NCI-H187 treated with DMSO at 0.1 percent for 48 hours (cell line): ENCODE data around the gene PPP2R3B.

Experiments used
- DNase-seq: peaks from one replicate; lab custom pipeline; 2025; lab: John Stamatoyannopoulos, UW

The PPP2R3B gene

GRCh38 chrX:298993-299392, 87.7 kb downstream of the PPP2R3B start:
- no peak for DNase-seq

- no peak for DNase-seq
These were observed 91.6 kb downstream of the PPP2R3B start for GRCh38 chrX:295136-295535.

GRCh38 chrX:292900-293897, 93.5 kb downstream of the PPP2R3B start:
- no peak for DNase-seq

GRCh38 chrX:291411-291901, 95.3 kb downstream of the PPP2R3B start:
- no peak for DNase-seq

DNA sequence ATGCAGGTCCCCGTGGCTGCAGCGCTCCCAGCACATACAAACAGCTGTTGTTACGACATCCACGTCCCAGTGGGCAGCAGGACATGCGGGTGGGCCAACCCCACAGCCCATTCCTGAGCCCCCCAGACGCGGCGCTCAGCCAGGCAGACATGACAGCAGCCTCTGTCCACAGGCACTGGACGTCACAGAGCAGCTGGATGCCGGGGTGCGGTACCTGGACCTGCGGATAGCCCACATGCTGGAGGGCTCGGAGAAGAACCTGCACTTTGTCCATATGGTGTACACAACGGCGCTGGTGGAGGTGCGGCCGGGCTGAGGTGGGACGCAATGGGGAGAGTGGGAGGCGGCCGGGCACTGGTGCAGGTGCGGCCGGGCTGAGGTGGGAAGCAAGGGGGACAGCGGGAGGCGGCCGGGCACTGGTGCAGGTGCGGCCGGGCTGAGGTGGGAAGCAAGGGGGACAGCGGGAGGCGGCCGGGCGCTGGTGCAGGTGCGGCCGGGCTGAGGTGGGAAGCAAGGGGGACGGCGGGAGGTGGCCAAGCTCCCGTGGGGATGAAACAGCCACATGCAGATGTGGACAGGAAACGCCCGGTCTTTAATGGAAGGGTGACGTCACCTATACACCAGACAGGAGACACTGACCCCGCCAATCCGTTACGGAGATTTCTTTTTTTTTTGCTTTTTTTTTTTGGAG, 96.1 kb downstream of the PPP2R3B start:
- no peak for DNase-seq

- DNase-seq = no peak
These were observed 98.1 kb downstream of the PPP2R3B start for GRCh38 chrX:288561-288991.

- DNase-seq = no peak
These were observed 99.0 kb downstream of the PPP2R3B start for GRCh38 chrX:287670-288069.

GRCh38 chrX:285076-285677, 101.5 kb downstream of the PPP2R3B start:
- DNase-seq = no peak
